ENCODE data around the gene ZNF277.

DNA sequence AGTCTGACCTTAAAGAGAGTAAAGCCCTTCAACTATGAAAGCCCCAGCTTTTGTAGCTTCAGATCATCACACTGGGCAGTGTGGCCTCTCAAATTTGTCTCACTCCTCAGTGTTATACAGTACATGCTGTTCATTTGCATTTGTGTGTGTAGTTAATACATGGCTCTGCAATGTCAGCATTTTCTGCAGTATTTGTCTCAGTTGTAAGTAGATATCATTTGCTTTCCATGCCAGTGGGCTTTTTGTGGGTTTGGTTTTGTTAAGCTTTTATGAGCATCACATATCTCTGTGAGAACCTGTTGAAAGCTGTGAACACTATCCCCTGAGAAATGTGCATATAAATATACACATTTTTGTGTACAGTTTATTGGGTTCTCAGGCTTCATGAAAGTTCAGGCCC, 57.0 kb downstream of the ZNF277 start:
- TF ChIP-seq EZH2 (IDR thresholded peaks at IDR 0.05), result no peak
- TF ChIP-seq TCF7L2 (IDR thresholded peaks at IDR 0.05; ENCODE audit: borderline replicate concordance, extremely low read depth, insufficient read depth, insufficient read length), result no peak
- TF ChIP-seq, protein P1, sequence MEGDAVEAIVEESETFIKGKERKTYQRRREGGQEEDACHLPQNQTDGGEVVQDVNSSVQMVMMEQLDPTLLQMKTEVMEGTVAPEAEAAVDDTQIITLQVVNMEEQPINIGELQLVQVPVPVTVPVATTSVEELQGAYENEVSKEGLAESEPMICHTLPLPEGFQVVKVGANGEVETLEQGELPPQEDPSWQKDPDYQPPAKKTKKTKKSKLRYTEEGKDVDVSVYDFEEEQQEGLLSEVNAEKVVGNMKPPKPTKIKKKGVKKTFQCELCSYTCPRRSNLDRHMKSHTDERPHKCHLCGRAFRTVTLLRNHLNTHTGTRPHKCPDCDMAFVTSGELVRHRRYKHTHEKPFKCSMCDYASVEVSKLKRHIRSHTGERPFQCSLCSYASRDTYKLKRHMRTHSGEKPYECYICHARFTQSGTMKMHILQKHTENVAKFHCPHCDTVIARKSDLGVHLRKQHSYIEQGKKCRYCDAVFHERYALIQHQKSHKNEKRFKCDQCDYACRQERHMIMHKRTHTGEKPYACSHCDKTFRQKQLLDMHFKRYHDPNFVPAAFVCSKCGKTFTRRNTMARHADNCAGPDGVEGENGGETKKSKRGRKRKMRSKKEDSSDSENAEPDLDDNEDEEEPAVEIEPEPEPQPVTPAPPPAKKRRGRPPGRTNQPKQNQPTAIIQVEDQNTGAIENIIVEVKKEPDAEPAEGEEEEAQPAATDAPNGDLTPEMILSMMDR (IDR thresholded peaks at IDR 0.05 in 2 of 3, conservative IDR thresholded peaks at IDR 0.05 in 1 of 3; ENCODE audit: borderline replicate concordance in 1 of 3, insufficient read depth in 1 of 3, low read depth in 2 of 3, low read length in 2 of 3), result no peak
- TF ChIP-seq, protein P2, sequence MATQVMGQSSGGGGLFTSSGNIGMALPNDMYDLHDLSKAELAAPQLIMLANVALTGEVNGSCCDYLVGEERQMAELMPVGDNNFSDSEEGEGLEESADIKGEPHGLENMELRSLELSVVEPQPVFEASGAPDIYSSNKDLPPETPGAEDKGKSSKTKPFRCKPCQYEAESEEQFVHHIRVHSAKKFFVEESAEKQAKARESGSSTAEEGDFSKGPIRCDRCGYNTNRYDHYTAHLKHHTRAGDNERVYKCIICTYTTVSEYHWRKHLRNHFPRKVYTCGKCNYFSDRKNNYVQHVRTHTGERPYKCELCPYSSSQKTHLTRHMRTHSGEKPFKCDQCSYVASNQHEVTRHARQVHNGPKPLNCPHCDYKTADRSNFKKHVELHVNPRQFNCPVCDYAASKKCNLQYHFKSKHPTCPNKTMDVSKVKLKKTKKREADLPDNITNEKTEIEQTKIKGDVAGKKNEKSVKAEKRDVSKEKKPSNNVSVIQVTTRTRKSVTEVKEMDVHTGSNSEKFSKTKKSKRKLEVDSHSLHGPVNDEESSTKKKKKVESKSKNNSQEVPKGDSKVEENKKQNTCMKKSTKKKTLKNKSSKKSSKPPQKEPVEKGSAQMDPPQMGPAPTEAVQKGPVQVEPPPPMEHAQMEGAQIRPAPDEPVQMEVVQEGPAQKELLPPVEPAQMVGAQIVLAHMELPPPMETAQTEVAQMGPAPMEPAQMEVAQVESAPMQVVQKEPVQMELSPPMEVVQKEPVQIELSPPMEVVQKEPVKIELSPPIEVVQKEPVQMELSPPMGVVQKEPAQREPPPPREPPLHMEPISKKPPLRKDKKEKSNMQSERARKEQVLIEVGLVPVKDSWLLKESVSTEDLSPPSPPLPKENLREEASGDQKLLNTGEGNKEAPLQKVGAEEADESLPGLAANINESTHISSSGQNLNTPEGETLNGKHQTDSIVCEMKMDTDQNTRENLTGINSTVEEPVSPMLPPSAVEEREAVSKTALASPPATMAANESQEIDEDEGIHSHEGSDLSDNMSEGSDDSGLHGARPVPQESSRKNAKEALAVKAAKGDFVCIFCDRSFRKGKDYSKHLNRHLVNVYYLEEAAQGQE (IDR thresholded peaks at IDR 0.05; ENCODE audit: low read depth), result no peak
- TF ChIP-seq ZFX (IDR thresholded peaks at IDR 0.05), result no peak
- TF ChIP-seq POLR2AphosphoS5 (IDR thresholded peaks at IDR 0.05; ENCODE audit: low read depth, low read length), result no peak
- no peak for TF ChIP-seq EZH2phosphoT487 (IDR thresholded peaks at IDR 0.05; ENCODE audit: borderline replicate concordance)
- no peak for TF ChIP-seq POLR2A (IDR thresholded peaks at IDR 0.05; ENCODE audit: borderline replicate concordance, extremely low read depth, insufficient read depth, insufficient read length)
- TF ChIP-seq ELF1 (IDR thresholded peaks at IDR 0.05; ENCODE audit: borderline replicate concordance, low read depth), result no peak

Measured in HCT116 (cell line).